ENCODE results near the gene C1QTNF3. TPM values are rescaled to one million over a fixed set of nuclear protein-coding genes. Genes with fewer than 3 reads are reported as not detected.

Gene C1QTNF3
- 0.15 to 0.22 TPM (median 0.15 TPM) in 3 of 5 replicates, not detected in the others for total RNA-seq (2022; extraction: Qiagen RNA extraction; ENCODE audit: low read depth)

GRCh38 chr5:34043099-34043876 lies at the start of gene C1QTNF3:
Gene C1QTNF3 (minus strand): TSS chr5:34043213. CDS start chr5:34043125, 88 bp downstream.

GRCh38 chr5:34007621-34008600 lies 35.1 kb downstream of the C1QTNF3 start, which contains the start of gene AMACR:
Gene AMACR (minus strand): TSS chr5:34008050. CDS start chr5:34008019, 31 bp downstream.

DNA sequence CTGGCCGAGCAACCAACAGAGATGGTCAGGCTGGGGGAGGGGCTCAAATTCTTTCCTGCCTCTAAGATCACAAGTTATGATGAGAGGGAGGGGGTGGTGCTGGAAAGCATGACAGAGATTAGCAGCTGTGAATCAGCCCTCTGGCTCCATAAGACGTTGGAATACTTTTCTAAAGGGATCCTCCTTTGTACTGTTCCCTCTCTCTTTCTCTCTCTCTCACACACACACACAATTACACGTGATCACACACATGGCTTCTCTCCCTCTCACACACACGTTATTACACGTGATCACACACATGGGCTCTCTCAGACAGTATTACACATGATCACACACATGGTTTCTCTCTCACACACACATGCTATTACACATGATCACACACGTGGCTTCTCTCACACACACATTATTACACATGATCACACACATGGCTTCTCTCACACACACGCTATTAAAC lies 58.3 kb downstream of the C1QTNF3 start, which contains the start of gene SLC45A2:
TSS of gene SLC45A2 (minus strand) at position 23 of the 454 bp plus-strand sequence. CDS start 110 bp downstream, outside the sequence.

Other genes starting within 250 kb of the C1QTNF3 start
- 6.5 to 8.6 TPM (median 7.4 TPM) in 5 replicates for gene ADAMTS12, start 151.2 kb downstream of the C1QTNF3 start, total RNA-seq (2022; extraction: Qiagen RNA extraction; ENCODE audit: low read depth)
- not detected in 5 replicates for gene RXFP3, start 106.8 kb downstream of the C1QTNF3 start, total RNA-seq (2022; extraction: Qiagen RNA extraction; ENCODE audit: low read depth)
- gene SLC45A2, start 58.5 kb downstream of the C1QTNF3 start, total RNA-seq (2022; extraction: Qiagen RNA extraction; ENCODE audit: low read depth) = 0.07 to 0.16 TPM in 2 of 5 replicates, not detected in the others
- gene AMACR, start 35.2 kb downstream of the C1QTNF3 start, total RNA-seq (2022; extraction: Qiagen RNA extraction; ENCODE audit: low read depth) = 12.7 to 16.5 TPM (median 14.1 TPM) in 5 replicates

All from A549 treated with CpdA at 1 μM for 4 hours (cell line).